IPS-18a (cell line): ENCODE results near the gene FGGY.
"Not testable (repeated sequence)": the region's sequence is repeated elsewhere in the genome, so short reads cannot be mapped to it uniquely, and the experiment has no call there.

ENCODE experiments used
- H3K27ac ChIP-seq: one replicate; pipeline ENCODE4 v1.5.1; 2013; ENCODE audit warnings: low read length
- H3K27me3 ChIP-seq: one replicate; pipeline ENCODE4 v1.6.1; 2013; ENCODE audit warnings: mild to moderate bottlenecking, low read length; ENCODE audit not compliant: control insufficient read depth, insufficient read depth
- H3K36me3 ChIP-seq: one replicate; pipeline ENCODE4 v1.6.1; 2013; ENCODE audit warnings: low read depth, low read length; ENCODE audit not compliant: control insufficient read depth
- H3K4me1 ChIP-seq: one replicate; pipeline ENCODE4 v1.6.1; 2013; ENCODE audit warnings: low read depth, low read length; ENCODE audit not compliant: control insufficient read depth
- H3K4me3 ChIP-seq: one replicate; pipeline ENCODE4 v1.5.1; 2013; ENCODE audit warnings: low read length
- H3K9ac ChIP-seq: one replicate; pipeline ENCODE4 v1.6.1; 2013; ENCODE audit warnings: mild to moderate bottlenecking, low read length, moderate library complexity
- H3K9me3 ChIP-seq: one replicate; pipeline ENCODE4 v1.6.1; 2013; ENCODE audit warnings: low read depth, low read length; ENCODE audit not compliant: control insufficient read depth

Gene FGGY

DNA sequence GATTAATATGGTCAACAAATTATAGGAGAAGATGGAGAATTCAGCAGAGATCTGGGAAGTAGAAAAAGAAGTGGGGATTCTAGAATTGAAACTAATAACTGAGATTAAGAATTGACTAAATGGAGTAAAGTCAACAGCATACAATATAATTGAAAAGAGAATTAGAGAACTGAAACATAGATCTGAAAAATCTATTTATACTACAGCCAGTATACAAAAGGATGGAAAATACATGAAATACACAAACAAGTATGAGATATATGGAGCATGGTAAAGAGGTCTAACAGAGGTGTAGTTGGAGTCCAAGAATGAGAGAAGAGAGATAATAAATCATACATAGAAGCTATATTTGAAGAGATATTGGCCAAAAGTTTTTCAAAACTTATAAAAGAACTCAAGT lies 235.2 kb downstream of the FGGY start:
- no peak overlapping the region for H3K27ac ChIP-seq
- H3K27me3 ChIP-seq: no peaks in the 10 kb centered on the region
- no peaks in the 10 kb centered on the region for H3K9me3 ChIP-seq
- no peaks in the 10 kb centered on the region for H3K4me1 ChIP-seq
- H3K4me3 ChIP-seq: no peak overlapping the region
- no peak overlapping the region for H3K9ac ChIP-seq
- no peaks in the 10 kb centered on the region for H3K36me3 ChIP-seq

DNA sequence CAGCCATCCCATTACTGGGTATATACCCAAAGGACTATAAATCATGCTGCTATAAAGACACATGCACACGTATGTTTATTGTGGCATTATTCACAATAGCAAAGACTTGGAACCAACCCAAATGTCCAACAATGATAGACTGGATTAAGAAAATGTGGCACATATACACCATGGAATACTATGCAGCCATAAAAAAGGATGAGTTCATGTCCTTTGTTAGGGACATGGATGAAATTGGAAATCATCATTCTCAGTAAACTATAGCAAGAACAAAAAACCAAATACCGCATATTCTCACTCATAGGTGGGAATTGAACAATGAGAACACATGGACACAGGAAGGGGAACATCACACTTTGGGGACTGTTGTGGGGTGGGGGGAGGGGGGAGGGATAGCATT lies 241.6 kb downstream of the FGGY start:
- H3K4me3 ChIP-seq, H3K9me3 ChIP-seq, H3K4me1 ChIP-seq, H3K27me3 ChIP-seq, H3K9ac ChIP-seq, H3K27ac ChIP-seq, H3K36me3 ChIP-seq: not testable (repeated sequence)

DNA sequence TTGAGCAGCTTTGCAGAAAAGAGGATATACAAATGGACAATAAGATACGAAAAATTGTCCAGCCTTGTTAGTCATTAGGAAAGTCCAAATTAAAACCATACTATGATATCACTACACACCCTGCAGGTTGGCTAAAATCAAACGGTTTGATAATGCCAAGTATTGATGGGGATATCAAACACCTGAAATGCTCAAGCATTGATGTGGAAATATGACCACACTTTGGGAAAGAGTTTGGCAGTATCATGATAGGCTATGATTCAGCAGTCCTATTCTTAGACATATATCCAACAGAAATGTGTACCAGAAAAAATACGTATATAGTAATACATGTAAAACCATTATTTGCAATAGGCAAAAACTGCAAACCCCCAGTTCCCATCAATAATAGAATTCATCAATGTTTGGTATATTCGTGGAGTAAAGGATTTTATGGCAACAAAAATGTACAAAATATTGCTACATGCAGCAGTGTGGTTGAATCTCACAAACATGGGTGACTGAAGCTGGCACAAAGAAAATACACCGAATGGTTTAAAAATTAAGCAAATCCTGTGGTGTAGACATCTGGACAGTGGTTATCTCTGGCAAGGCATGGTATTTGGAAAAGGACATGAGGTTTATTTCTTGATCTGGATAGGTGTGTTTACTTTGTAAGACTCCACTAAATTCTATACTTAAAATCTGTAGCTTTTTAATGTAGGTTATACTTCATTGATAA lies 243.2 kb downstream of the FGGY start:
- Histone ChIP-seq H3K27ac (no peak overlapping the region), H3K9ac (no peak overlapping the region), H3K27me3 (no peaks in the 10 kb centered on the region), H3K9me3 (no peaks in the 10 kb centered on the region), H3K4me3 (no peak overlapping the region), H3K4me1 (no peaks in the 10 kb centered on the region), H3K36me3 (no peaks in the 10 kb centered on the region)

DNA sequence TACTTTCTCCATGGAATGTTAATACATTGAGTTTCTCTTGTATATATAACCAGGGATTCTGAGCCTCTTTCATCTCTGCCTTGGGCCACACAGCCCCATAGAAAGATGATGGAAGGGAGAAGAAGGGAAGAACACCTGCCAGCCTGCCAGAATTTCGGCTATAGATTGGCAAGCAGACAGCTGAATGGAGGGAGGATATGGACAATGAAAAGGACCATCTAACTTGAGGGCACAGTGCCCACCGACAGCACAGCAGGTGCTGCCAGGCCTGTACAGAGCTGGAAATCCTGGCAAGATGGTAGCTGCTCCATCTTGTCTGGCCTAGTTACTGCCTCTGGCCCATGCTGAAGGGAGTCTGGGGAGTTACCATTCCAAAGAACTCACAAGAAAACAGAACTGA lies 244.3 kb downstream of the FGGY start:
- no peaks in the 10 kb centered on the region for H3K9me3 ChIP-seq
- no peak overlapping the region for H3K9ac ChIP-seq
- H3K36me3 ChIP-seq: no peaks in the 10 kb centered on the region
- H3K4me3 ChIP-seq: no peak overlapping the region
- no peaks in the 10 kb centered on the region for H3K27me3 ChIP-seq
- H3K27ac ChIP-seq: no peak overlapping the region
- H3K4me1 ChIP-seq: no peaks in the 10 kb centered on the region

DNA sequence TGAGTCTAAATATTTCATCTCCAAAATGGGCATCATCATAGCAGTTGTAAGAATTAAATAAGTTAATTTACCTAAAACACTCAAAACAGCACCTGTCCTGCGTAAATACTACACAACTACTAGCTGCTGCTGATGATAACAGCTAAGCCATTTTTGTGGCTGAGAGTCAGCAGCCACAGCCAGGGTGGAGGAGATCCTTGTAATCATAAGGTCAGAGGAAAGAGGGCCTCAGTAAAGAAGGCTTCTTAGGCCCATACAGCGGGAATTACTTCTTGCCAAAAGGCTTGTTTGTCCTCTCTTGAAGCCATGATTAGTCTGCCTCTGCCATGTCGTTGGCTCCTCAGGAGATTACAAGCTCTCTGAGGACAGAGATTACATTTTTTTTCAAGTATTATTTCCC lies 245.0 kb downstream of the FGGY start:
- no peaks in the 10 kb centered on the region for H3K36me3 ChIP-seq
- no peak overlapping the region for H3K9ac ChIP-seq
- no peaks in the 10 kb centered on the region for H3K27me3 ChIP-seq
- no peak overlapping the region for H3K4me3 ChIP-seq
- H3K9me3 ChIP-seq: no peaks in the 10 kb centered on the region
- H3K4me1 ChIP-seq: no peaks in the 10 kb centered on the region
- no peak overlapping the region for H3K27ac ChIP-seq

DNA sequence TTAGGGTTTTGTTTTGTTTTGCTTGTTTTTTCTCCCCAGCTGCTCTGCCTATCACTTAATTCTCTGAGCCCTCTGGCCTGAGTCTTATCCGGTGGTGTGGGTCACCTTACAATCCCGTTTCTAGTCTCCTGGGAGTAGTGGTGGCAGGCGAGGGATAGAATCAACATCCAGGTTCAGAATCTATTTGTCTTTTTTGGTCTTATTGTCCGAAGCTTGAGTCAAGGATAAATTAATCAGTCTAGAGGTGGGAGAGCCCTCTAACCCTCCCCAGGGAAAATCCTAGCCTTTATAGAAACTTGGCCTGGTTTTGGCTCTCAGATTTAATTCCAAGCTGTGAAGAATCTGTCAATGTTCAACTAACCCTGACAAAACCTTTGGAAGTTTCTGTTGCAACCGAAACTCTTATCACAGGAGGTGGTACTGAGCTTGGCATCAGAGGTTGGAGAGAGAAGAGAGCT lies 246.3 kb downstream of the FGGY start:
- Histone ChIP-seq H3K36me3 (no peaks in the 10 kb centered on the region), H3K9ac (no peak overlapping the region), H3K27ac (no peak overlapping the region), H3K4me1 (no peaks in the 10 kb centered on the region), H3K4me3 (no peak overlapping the region), H3K9me3 (no peaks in the 10 kb centered on the region), H3K27me3 (no peaks in the 10 kb centered on the region)

DNA sequence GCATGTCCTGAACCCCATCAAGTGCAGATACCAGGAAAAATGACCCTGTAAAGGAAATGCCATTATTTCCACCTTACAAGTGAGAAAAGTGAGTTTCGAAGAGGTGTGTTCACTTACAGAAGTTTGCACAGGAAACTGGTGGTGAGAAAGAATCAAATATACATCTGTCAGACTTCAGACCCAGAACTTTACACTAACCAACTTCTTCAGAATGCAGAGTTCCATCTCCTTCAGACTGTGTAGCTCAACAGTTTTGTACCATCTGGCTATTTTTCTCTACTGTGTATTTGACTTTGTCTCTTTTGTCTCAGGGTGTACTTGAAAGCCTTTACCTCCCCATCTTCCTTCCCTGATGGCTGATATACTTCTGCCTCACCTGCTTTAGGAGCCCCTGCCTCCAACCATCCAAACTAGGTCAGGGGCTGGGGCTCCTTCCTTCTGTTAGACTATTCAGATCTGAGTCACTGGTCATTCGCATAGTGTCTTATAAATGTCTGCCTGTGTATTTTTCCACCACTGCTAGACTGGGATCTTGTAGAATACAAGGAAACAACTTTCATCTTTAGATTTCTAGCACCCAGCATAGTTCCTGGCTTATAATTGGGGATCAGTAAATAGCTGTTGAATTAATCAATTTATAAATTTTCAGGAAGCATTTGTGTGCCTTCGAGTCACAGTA lies 247.9 kb downstream of the FGGY start:
- Histone ChIP-seq H3K27me3 (no peaks in the 10 kb centered on the region), H3K4me1 (no peaks in the 10 kb centered on the region), H3K36me3 (no peaks in the 10 kb centered on the region), H3K9ac (no peak overlapping the region), H3K9me3 (no peaks in the 10 kb centered on the region), H3K4me3 (no peak overlapping the region), H3K27ac (no peak overlapping the region)

DNA sequence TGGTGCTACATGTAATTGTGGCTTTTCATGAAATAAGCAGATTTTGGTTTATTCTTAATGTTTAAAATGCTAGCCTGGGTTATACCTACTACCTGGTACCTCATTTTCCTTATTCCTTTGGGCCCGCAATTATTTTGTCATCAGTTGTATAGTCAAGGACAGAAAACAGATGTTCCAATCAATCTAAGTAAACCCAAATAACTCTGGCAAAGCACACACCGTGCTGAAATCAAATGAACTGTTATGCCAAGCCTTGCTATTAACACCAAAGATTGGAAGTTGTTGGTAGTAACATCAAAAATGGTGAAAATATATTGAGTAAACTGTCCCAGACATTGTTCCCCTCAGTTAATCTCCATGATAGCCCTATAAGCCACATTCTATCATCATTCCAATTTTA lies 248.9 kb downstream of the FGGY start:
- no peak overlapping the region for H3K27ac ChIP-seq
- H3K9me3 ChIP-seq: no peaks in the 10 kb centered on the region
- H3K4me3 ChIP-seq: no peak overlapping the region
- no peaks in the 10 kb centered on the region for H3K27me3 ChIP-seq
- no peaks in the 10 kb centered on the region for H3K36me3 ChIP-seq
- no peaks in the 10 kb centered on the region for H3K4me1 ChIP-seq
- no peak overlapping the region for H3K9ac ChIP-seq

DNA sequence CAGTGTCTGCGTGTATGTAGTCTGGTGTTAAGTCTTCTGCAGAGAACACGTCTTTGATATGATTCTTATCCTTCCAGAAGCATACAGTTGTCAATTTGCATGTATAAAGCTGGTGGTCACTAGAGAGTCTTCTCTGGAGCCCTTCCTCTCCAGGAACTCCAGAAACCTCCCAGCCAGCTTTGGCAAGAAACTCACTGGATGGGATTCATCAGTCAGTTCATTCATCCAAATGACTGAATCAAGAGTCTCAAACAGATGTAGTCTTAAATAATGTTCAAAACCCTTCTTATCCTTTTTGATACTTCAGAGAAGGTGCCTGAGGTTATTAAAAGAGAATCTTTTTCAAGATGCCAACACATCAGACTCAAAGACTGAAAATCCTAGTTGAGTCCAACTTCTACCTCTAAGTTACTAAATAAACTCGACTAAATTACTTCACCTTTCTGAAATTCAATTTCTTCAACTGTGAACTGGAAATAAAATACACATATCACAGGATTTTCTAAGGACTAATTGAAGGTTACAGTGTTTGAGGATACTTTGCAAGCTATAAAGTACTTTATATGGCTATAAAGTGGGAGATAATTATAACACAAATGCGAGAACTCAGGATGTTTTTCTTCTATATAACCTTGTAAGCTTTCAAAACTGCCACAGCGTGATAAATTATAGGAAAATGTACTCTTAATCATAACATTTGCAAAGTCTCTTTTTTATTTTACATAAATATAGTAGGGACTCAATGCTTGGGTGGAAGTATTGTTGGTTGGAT lies 252.4 kb downstream of the FGGY start:
- no peaks in the 10 kb centered on the region for H3K9me3 ChIP-seq

DNA sequence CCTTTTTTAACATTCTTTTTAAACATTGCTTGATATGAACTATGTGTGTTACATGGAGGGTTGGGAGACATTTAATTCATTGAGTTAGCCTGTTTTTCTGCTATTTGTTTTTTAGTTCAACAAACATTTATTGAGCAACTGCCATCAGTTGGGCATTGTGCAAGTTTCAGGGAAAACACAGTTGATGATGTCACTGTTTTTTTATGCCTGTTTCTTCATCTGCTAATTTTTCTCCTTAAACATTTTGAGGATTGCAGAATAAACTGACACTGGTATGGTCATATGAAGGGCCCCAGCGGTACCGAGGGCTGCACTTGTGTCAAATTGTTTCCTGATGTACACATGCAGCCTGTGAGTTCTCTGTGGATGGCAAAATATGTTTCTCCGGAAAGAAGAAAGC lies 253.0 kb downstream of the FGGY start:
- no peak overlapping the region for H3K9ac ChIP-seq
- H3K4me1 ChIP-seq: no peaks in the 10 kb centered on the region
- no peaks in the 10 kb centered on the region for H3K9me3 ChIP-seq
- no peaks in the 10 kb centered on the region for H3K27me3 ChIP-seq
- H3K36me3 ChIP-seq: no peaks in the 10 kb centered on the region
- H3K27ac ChIP-seq: no peak overlapping the region
- H3K4me3 ChIP-seq: no peak overlapping the region

More for the DNA sequence above, 252.4 kb downstream of the FGGY start:
- H3K9ac ChIP-seq: no peak overlapping the region
- no peak overlapping the region for H3K27ac ChIP-seq
- no peaks in the 10 kb centered on the region for H3K36me3 ChIP-seq
- no peaks in the 10 kb centered on the region for H3K4me1 ChIP-seq
- no peak overlapping the region for H3K4me3 ChIP-seq
- H3K27me3 ChIP-seq: no peaks in the 10 kb centered on the region

DNA sequence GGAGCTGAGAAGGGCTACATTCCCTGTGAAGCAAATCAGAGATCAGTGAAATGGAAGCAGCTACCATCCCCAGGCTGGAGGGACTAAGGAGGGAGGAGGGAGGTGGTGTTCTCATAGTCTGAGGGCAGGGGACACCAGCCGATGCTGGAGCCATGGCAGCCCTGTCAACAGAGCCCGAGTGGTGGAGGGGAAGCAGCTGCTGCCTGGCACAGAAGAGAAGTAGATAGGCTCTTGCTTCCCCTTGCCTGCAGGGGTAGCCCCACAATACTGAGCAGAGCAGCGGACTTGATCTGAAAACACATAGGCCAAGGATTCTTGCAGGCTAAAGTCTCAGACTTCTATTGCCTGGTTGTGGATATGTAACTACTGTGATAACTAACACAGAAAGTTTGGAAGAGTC lies 255.1 kb downstream of the FGGY start:
- Histone ChIP-seq H3K4me1 (no peaks in the 10 kb centered on the region), H3K9me3 (no peaks in the 10 kb centered on the region), H3K36me3 (no peaks in the 10 kb centered on the region), H3K27ac (no peak overlapping the region), H3K4me3 (no peak overlapping the region), H3K9ac (no peak overlapping the region), H3K27me3 (no peaks in the 10 kb centered on the region)
